Esophagus squamous epithelium (tissue), 5 donors: Measurements from ENCODE around the gene CLDN6. TPM values are rescaled to one million over a fixed set of nuclear protein-coding genes. Genes with fewer than 3 reads are reported as not detected.

ENCODE experiments used
- DNase-seq: peaks from one replicate; lab custom pipeline; 2025; lab: John Stamatoyannopoulos, UW
- H3K27ac ChIP-seq, 4 donors: fragments of 200-600 bp; sonication (generic); one replicate each; pipeline ENCODE4 v1.5.1; 2016 to 2019; ENCODE audit warnings: mild to moderate bottlenecking in 1 of 4
- H3K27me3 ChIP-seq, 4 donors: fragments of 200-600 bp; sonication (generic); 1 replicate in 3 of 4; 2 replicates in 1 of 4; pipeline versions ENCODE4 v1.5.1 to v1.6.0; 2017 to 2021; ENCODE audit warnings: antibody characterized with exemption in 1 of 4
- H3K36me3 ChIP-seq, 3 donors: fragments of 200-600 bp; sonication (generic); one replicate each; pipeline ENCODE4 v1.5.1; 2016 to 2019
- H3K4me1 ChIP-seq, 3 donors: fragments of 200-600 bp; sonication (generic); one replicate each; pipeline ENCODE4 v1.5.1; 2017 to 2019
- H3K4me3 ChIP-seq, 4 donors: fragments of 200-600 bp; sonication (generic); 1 replicate in 3 of 4; 2 replicates in 1 of 4; pipeline ENCODE4 v1.5.1; 2016 to 2019; ENCODE audit warnings: mild to moderate bottlenecking in 2 of 4, moderate library complexity in 1 of 4
- H3K9me3 ChIP-seq, 3 donors: fragments of 200-600 bp; sonication (generic); one replicate each; pipeline ENCODE4 v1.5.1; 2016 to 2019
- CTCF ChIP-seq, 6 experiments: fragments of 450-650 bp in 4 of 6; fragments of 200-600 bp in 2 of 6; sonication (generic) in 2 of 6; IDR thresholded peaks; one replicate each; pipeline ENCODE4 v1.5.1; 2016 to 2019; ENCODE audit warnings: antibody characterized with exemption in 6 of 6, mild to moderate bottlenecking in 4 of 6, moderate library complexity in 4 of 6
- POLR2A ChIP-seq, 4 donors: fragments of 450-650 bp; IDR thresholded peaks; one replicate each; pipeline ENCODE4 v1.6.1; 2017; ENCODE audit warnings: antibody characterized with exemption in 4 of 4, mild to moderate bottlenecking in 4 of 4, moderate library complexity in 3 of 4
- WGBS, 2 donors: methylation state at CpG; one replicate each; pipeline ENCODE4 v1.1.5; 2018; 5-methylcytosine and 5-hydroxymethylcytosine counted together
- intact Hi-C: fragments of 100-400 bp; cut with DNase I; formaldehyde crosslinking; loops from one replicate; pipeline ENCODE4 v1.15.0; 2022
- total RNA-seq, 4 donors: library from RNA; depleted of rRNA; stranded (reverse); fragments of >200 nt; gene quantifications; one replicate each; pipeline ENCODE4 v1.1.0, GENCODE V29; 2016
- donor health status: DM: yes; HTN: yes; CAD: no.

CLDN6 gene
- total RNA-seq, 4 donors from 2014 or later, result not detected

DNA sequence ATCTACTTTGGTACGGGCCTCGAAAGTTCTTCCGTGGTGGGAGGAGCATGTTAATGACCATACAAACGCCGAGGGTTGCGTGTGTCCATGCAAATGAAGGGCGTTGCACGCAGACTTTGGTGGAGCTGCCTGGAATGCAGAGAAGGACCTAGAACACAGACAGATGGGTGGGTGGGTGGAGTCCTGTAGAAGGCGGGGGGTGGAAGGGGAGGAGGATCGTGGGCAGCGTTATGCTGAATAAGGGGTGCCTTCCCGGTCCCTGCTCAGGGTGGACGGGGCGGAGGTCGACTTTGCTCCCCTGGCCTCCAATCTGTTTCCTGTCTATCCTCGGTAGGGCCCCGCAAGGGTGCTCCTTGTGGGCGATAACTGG is 49.6 kb downstream of the CLDN6 start:
- Histone ChIP-seq H3K36me3 (no peaks in the 10 kb centered on the region), H3K27ac (peak overlapping the region in 3 of 4 donors; percentile 52 to 85 (median 67)), H3K4me1 (peaks cover 40 to 81% (median 56%) of the 10 kb centered on the region in 3 donors), H3K9me3 (no peaks in the 10 kb centered on the region), H3K27me3 (peaks cover 13 to 53% (median 39%) of the 10 kb centered on the region in 4 donors), H3K4me3 (peak overlapping the region in 3 of 4 donors; percentile 63 to 81 (median 81))
- TF ChIP-seq CTCF (IDR thresholded peaks at IDR 0.05), result no peak
- TF ChIP-seq POLR2A (IDR thresholded peaks at IDR 0.05), result no peak
- DNase-seq, result no peak
- intact Hi-C loops, result no loop called here
- WGBS, 2 donors, result 10 to 20% methylated on average over 8 to 13 of the region's 18 CpGs

GRCh38 chr16:2967721-2968161 is 50.2 kb downstream of the CLDN6 start:
- H3K27ac ChIP-seq, result no peak overlapping the region
- H3K4me1 ChIP-seq, result peaks cover 46 to 87% (median 62%) of the 10 kb centered on the region in 3 donors
- DNase-seq, result no peak
- TF ChIP-seq CTCF (IDR thresholded peaks at IDR 0.05), result no peak
- no peak for TF ChIP-seq POLR2A (IDR thresholded peaks at IDR 0.05)
- peaks cover 18 to 59% (median 45%) of the 10 kb centered on the region in 4 donors for H3K27me3 ChIP-seq
- no peaks in the 10 kb centered on the region for H3K36me3 ChIP-seq
- intact Hi-C loops, result no loop called here
- no peaks in the 10 kb centered on the region for H3K9me3 ChIP-seq
- H3K4me3 ChIP-seq, result no peak overlapping the region
- WGBS, 2 donors, result 20 to 53% methylated on average over 2 to 3 of the region's 33 CpGs

DNA sequence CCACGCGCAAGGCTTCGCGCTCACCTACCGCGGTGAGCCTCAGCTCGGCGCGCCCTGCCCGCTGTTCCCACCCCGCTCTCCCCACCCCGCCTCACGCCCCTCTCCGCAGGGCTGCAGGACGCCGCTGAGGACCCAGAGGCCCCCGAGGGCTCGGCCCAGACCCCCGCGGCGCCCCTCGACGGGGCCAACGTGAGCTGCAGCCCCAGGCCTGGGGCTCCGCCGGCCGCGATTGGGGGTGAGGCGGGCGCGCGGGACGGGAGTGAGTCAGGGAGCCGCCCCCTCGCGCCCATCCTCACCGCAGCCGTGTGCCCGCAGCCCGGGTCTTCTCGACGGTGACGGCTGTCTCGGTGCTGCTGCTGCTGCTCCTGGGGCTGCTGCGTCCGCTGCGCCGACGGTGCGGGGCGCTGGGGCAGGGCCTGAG is 50.8 kb downstream of the CLDN6 start:
- Histone ChIP-seq H3K36me3 (no peaks in the 10 kb centered on the region), H3K27me3 (peaks cover 18 to 65% (median 47%) of the 10 kb centered on the region in 4 donors), H3K4me1 (peaks cover 49 to 92% (median 66%) of the 10 kb centered on the region in 3 donors), H3K4me3 (peak overlapping the region in 2 of 4 donors; percentile 27 to 53), H3K27ac (no peak overlapping the region), H3K9me3 (no peaks in the 10 kb centered on the region)
- intact Hi-C loops, result no loop called here
- DNase-seq, result no peak
- TF ChIP-seq POLR2A (IDR thresholded peaks at IDR 0.05) (no peak), CTCF (IDR thresholded peaks at IDR 0.05) (no peak)
- no CpG with 5 or more reads among the region's 51 CpGs for WGBS, 2 donors

GRCh38 chr16:2966808-2967191 is 51.2 kb downstream of the CLDN6 start:
- TF ChIP-seq POLR2A (IDR thresholded peaks at IDR 0.05), result no peak
- no peak for TF ChIP-seq CTCF (IDR thresholded peaks at IDR 0.05)
- H3K27me3 ChIP-seq, result peaks cover 18 to 69% (median 47%) of the 10 kb centered on the region in 4 donors
- H3K27ac ChIP-seq, result no peak overlapping the region
- intact Hi-C loops, result no loop called here
- H3K36me3 ChIP-seq, result no peaks in the 10 kb centered on the region
- peaks cover 49 to 96% (median 66%) of the 10 kb centered on the region in 3 donors for H3K4me1 ChIP-seq
- 76% methylated on average over 14 of the region's 46 CpGs; no CpG with 5 or more reads in 1 of the 2 donors for WGBS, 2 donors
- H3K9me3 ChIP-seq, result no peaks in the 10 kb centered on the region
- DNase-seq, result no peak
- peak overlapping the region in 2 of 4 donors; percentile 27 to 53 for H3K4me3 ChIP-seq

DNA sequence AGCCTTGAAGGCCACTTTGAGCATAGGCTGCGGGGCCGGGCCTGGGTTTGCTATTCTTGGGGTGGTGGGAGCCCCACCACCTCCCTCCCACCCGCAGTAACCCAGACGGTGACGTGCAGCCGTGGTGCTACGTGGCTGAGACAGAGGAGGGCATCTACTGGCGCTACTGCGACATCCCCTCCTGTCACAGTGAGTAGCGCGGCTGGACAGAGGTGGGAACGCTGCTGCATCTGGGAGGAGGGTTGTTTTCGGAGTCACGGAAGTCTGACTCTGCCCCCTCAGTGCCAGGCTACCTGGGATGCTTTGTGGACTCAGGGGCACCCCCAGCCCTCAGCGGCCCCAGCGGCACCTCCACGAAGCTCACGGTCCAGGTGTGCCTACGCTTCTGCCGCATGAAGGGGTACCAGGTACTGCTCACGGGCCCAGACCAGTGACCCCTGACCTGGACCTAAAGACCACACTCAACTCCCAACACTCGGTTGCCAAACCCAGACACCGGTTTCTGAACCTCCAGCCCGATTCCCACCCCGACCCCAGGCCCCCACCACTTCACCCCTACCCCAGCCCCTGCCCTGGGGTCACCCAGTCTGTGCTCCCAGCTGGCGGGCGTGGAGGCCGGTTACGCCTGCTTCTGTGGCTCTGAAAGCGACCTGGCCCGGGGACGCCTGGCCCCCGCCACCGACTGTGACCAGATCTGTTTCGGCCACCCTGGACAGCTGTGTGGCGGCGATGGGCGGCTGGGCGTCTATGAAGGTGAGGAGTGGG is 51.8 kb downstream of the CLDN6 start:
- Histone ChIP-seq H3K36me3 (no peaks in the 10 kb centered on the region), H3K4me3 (peak overlapping the region in 2 of 4 donors; percentile 27 to 53), H3K9me3 (no peaks in the 10 kb centered on the region), H3K4me1 (peaks cover 49 to 99% (median 64%) of the 10 kb centered on the region in 3 donors), H3K27ac (no peak overlapping the region), H3K27me3 (peaks cover 18 to 74% (median 47%) of the 10 kb centered on the region in 4 donors)
- DNase-seq, result no peak
- intact Hi-C loops, result no loop called here
- 53 to 73% methylated on average over 4 to 6 of the region's 39 CpGs for WGBS, 2 donors
- TF ChIP-seq POLR2A (IDR thresholded peaks at IDR 0.05), result no peak
- TF ChIP-seq CTCF (IDR thresholded peaks at IDR 0.05), result no peak
